Fibroblast of skin of right biceps (primary cell): ENCODE measurements around the gene STIM1.

Experiments
- DNase-seq: peaks from one replicate; pipeline ENCODE4 v3.0.0-alpha.2; 2013

Gene STIM1

DNA sequence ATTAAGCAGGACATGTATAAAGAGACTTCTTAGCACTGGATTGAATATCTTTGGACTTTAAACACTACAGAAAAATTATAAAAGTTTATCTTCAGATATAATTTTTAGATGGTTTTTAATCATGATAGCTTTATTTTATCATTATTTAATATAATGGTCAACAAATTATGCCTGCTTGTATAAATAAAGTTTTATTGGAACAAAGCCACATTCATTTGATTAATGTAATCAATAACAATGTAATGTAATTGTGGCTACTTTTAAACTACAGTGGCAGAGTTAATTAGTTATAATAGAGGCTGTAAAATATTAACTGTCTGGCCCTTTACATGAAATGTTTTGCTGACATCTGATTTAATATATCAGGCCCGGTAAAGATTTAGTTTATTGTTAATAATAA is 70.0 kb downstream of the STIM1 start:
- DNase-seq: no peak

- DNase-seq: no peak
Measured at GRCh38 chr11:3926458-3927095, 71.1 kb downstream of the STIM1 start.

DNA sequence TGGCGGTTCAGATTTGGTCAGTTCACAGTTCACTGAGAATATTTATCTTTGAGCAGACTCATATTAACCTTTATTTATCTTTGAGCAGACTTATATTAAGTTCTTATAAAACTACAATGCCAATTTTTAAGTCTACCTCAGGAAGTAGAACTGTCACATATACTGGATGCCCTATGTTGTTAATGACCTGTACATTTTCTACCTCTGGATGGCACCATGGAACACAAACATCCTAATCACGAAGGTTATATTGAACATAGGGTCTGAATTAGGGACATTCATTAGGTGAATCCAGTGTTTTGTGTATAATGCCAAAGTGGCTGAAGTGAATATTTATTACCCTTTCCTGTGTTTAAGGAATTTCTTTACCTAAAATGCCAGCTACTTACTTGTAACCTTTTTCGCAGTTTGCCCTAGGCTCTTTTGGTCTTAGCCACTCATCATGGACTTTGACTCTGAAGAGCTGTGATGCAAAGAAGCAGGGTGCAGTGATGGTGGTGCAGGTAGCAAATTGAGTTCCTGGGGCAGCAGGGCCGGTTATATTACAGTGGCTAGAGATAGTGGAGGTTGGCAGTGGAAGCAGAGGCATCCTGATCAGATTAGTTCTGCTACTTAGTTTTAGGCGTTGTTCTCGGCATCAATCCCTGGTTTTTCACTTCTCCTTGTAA is 71.8 kb downstream of the STIM1 start:
- no peak for DNase-seq

GRCh38 chr11:3929232-3929631 is 73.8 kb downstream of the STIM1 start:
- no peak for DNase-seq

GRCh38 chr11:3929649-3930048 is 74.2 kb downstream of the STIM1 start:
- no peak for DNase-seq

DNA sequence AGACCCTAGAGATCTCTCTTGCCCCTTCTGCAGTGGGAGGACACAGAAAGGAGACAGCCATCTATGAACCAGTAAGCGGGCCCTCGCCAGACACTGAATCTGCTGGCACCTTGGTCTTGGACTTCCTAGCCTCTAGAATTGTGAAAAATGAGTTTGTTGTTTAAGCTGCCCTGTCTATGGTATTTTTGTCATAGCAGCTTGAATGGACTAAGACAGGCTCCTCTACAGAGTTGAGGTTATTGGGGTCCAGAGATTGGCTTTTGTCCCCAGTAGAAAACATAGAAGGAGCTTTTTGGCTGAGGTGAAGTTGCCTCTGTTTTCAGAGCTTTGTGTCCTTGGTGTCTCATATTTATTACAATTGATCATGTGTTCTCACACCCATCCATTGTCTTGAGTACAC is 77.2 kb downstream of the STIM1 start:
- no peak for DNase-seq

DNA sequence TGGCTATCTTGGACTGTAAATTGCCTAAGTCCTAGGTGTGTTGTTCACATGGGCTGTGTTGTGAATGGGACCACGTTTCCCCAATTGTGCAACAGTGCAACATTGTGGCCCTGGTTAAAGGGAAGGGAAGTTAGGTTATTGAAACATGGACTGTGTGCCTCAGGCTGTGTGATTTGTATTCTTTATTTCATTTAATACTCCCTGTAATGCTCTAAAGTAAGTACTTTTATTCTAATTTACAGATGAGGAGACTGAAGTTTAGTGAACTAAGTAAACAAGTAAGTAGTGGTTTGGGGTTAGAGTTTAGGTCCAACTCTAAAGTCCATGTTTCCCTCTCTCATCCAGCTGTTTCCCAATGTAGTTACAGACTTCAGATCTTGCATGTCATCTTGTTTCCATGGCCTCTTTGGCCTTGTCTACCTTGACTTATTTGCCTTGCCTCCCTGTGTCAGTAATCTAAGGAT is 77.7 kb downstream of the STIM1 start:
- DNase-seq: no peak

DNA sequence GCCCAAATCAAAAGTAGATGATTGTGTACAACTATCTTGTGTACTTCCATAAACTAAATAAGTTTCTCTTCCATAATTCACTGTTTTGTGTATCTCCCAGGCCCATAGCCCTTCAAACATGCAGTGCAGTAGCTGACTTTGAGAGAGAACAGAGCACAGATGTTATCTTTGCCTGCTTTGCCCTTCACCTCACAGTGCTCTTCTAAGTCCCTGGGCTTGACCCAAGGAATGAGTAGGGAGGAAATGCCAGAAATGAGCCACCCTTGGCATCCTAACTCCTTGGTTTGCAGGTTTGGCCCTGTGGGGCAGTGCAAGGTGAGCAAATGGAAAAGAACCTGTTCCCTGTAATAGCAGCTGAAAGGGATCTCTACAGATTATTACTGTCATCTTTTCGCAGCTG is 79.2 kb downstream of the STIM1 start:
- DNase-seq: no peak

- no peak for DNase-seq
Measured at GRCh38 chr11:3936517-3936916, 81.1 kb downstream of the STIM1 start.

DNA sequence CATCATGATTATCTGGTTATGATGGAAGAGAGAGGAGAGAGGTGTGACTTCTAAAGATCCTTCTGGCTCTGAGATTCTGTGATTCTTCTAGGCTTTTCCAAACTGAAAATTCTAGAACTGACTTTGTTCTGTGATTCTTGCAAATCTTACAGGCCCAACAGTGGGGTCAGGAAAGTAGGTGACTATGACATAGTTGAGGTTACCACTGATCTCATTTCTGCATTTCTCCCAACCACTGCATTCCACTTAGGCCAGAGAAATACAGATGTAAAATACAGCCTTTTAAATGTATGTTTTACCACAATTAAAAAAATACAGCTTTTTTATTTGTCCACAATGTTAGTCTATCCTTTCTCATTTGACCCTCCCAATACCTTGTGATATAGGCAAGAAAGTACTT is 83.7 kb downstream of the STIM1 start:
- peak; percentile 87 for DNase-seq

DNA sequence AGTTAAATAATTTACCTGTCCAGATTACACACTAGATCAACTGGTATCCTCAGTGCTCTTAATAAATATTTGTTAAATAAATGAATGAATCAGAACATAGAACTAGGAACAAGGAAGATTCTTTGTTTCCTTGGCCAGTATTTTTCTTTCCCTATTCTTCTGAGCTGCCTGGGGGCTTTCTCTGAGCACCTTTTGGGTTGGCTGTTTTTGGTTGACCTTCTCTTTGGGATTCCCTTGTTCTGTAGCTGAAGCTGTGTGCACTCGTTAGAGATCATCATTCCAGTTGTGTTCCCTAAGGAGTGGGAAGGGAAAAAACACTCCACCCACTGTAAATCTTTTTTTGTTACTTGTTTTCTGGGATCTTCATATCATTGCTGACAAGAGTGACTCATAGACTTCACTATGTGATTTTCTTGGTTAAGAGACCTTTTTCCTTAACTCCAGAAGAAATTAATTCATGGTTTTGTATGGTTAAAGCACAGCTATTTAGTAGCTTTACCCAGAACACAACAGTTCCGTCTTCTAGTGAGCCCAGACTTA is 84.3 kb downstream of the STIM1 start:
- peak; percentile 70 for DNase-seq

GRCh38 chr11:3942160-3942955 is 86.9 kb downstream of the STIM1 start:
- no peak for DNase-seq

- DNase-seq: no peak
Measured at GRCh38 chr11:3942956-3943497, 87.6 kb downstream of the STIM1 start.

- peak; percentile 37 for DNase-seq
Measured at GRCh38 chr11:3944198-3944597, 88.7 kb downstream of the STIM1 start.

- no peak for DNase-seq
Measured at GRCh38 chr11:3946455-3947017, 91.1 kb downstream of the STIM1 start.

DNA sequence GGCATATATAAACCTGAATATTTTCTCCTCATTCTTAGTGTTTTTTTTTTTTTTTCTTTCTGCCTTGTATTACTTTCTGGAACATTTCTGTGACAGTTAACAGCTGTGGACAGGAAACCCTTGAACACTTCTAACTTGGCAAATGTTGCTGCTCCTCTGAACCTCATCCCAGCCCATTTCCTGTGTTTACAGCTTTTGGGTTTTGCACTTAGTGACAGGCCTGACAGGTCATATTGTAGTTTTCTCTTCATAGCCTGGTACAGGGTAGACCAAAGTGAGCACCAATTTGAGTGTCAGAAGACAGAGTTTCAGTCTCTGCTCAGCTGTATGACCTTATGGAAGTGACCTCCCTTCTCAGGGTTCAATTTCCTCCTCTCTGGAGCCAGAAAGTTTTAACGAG is 91.6 kb downstream of the STIM1 start:
- peak; percentile 36 for DNase-seq

- DNase-seq: no peak
Measured at GRCh38 chr11:3949125-3949524, 93.7 kb downstream of the STIM1 start.

DNA sequence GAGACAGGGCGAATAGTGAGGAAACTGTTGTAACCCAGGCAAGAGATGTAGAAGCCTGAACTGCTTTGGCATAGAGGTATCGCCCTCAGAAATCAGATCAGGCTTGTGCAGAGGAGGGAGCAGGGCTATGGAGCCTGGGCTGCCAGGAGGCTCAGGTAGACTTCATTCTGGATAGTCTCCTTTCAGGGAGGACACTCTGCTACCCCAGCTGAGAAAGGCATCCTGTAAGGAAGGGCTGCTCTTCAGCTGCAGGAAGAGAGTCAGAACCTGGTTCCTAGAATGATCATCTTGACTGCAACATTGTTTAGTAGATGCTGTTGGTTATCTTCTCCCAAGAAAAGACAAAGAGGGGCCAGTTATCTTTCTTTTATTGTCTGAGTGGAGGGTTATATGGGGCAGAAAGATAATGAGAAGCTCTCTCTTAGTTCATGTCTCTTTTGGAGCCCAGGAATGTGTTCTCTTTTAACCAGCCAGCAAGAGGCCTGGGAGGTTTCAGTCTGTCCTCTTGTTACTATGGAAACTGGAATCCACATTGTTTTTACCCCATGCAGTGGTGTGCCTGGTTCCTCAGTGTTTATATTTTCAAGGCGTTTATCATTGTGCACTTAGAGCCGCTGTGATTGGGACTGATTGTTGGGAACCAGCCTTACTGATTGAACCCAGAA is 95.7 kb downstream of the STIM1 start:
- DNase-seq: peak; percentile 57

DNA sequence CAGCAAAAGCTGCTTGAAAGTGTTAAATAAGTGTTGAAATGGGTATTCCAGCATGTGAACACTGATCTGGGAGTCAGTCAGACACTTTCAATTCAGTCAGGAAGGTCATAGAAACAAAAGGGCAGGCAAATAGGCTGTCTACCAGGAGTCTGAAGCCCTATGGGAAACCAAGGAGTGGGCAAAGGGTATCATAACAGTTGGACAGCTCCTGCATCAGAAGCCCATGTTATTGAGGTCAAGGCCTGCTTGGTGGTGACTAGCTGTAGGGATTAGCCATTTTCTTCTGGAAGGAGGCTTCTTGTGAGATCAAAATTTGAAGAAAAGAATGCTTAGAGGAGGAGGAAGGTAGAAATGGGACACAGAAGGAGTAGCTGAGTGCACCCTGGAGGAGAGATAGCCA is 97.3 kb downstream of the STIM1 start:
- no peak for DNase-seq

DNA sequence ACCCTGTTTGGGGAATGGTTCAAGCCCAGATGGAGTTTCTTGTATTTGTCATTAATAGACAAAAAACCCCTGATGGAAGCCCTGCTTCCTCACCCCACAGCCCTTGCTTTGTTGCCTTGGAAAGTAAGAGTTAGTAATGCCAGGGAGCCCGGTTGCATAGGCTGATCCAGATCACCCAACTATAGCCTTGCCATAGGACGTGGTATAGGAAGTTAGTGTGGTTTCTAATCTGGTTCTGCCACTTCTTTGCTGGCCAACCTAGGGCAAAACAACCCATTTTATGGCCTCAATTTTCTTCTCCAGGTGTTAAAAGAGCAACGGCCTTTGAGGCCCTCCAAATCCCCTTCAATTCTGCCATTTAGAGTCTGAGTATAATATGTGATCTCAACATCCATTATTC is 97.9 kb downstream of the STIM1 start:
- DNase-seq: no peak

- DNase-seq: peak; percentile 53
Measured at GRCh38 chr11:3954448-3955298, 99.2 kb downstream of the STIM1 start.

DNA sequence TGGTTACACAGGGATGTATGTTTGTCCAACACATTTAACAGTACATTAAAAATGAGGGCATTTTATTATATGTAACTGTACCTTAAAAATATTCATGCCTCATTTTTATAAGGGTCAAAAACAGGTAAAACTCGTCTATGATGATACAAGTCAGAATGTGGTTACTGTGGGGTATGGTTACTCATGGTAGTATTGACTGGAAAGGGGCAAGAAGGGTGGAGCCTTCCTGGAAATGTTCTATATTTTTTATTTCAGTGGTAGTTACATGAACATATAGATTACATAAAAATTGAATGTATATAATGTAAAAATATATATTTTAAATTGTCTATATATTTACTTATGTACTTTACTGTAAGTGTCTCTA is 99.8 kb downstream of the STIM1 start:
- no peak for DNase-seq
